Measurements from ENCODE around the gene PSKH1. TPM values are rescaled to one million over a fixed set of nuclear protein-coding genes. Genes with fewer than 3 reads are reported as not detected.
A peak's percentile ranks its signal among the peaks of the same experiment; 100 is the strongest.

The PSKH1 gene
- polyA plus RNA-seq, 2 of the 4 experiments (the other 2 are of a cell fraction), result 15.1 to 15.8 TPM

GRCh38 chr16:67883872-67884261, 9.2 kb upstream of the PSKH1 start:
- no peaks in the 10 kb centered on the region for H3K9me3 ChIP-seq
- ATAC-seq, result peak; percentile 16 to 92; a peak in 5 of 6 replicates
- H3K4me2 ChIP-seq, result no peak overlapping the region
- WGBS (ENCODE audit: missing lambda C conversion rate), result 45% methylated on average over 11 of the region's 11 CpGs
- H3K4me1 ChIP-seq, result peaks cover 9% of the 10 kb centered on the region; the same call in 1 of the 3 replicates
- no peak overlapping the region for H3K27ac ChIP-seq
- POLR2A ChIA-PET, result interaction anchor here (1.8 kb wide), 1 partner anchor 9 kb away, joined by 8 read pairs; the partner anchor contains the start of gene PSKH1
- no peak overlapping the region for H3K4me3 ChIP-seq
- FAIRE-seq, result no peak
- peak; percentile 59 to 92 for DNase-seq (ENCODE audit: low read depth in 1 of 2, low spot score in 1 of 2)
- no peak for TF ChIP-seq NR3C1 (IDR thresholded peaks at IDR 0.05)
- TF ChIP-seq MAZ (IDR thresholded peaks at IDR 0.05; ENCODE audit: borderline replicate concordance, low read depth, low read length), result no peak
- TF ChIP-seq KDM5A (IDR thresholded peaks at IDR 0.05), result no peak
- no peak for TF ChIP-seq MAX (IDR thresholded peaks at IDR 0.05)
- no peak for TF ChIP-seq HOXB13 (CRISPR knock-in tag; IDR thresholded peaks at IDR 0.05; ENCODE audit: low read depth)
- no peak for TF ChIP-seq JUN (IDR thresholded peaks at IDR 0.05)
- no peak for TF ChIP-seq TFCP2L1 (CRISPR knock-in tag; IDR thresholded peaks at IDR 0.05)
- TF ChIP-seq TP53 (CRISPR knock-in tag; IDR thresholded peaks at IDR 0.05), result no peak
- no peak for TF ChIP-seq PBX3 (IDR thresholded peaks at IDR 0.05)
- no peak for TF ChIP-seq EHMT2 (IDR thresholded peaks at IDR 0.05; ENCODE audit: low read depth)
- no peak for TF ChIP-seq CHD4 (IDR thresholded peaks at IDR 0.05; ENCODE audit: borderline replicate concordance)
- no peak for TF ChIP-seq GATA3 (IDR thresholded peaks at IDR 0.05; ENCODE audit: borderline replicate concordance)
- TF ChIP-seq MYC (IDR thresholded peaks at IDR 0.05; ENCODE audit: borderline replicate concordance, low read length), result no peak
- no peak for TF ChIP-seq EHF (CRISPR knock-in tag; IDR thresholded peaks at IDR 0.05)
- TF ChIP-seq SMC3 (IDR thresholded peaks at IDR 0.05), result peak; percentile 73
- no peak for TF ChIP-seq EP300 (IDR thresholded peaks at IDR 0.05)
- TF ChIP-seq SREBF2 (IDR thresholded peaks at IDR 0.05), result no peak
- TF ChIP-seq ATOH8 (CRISPR knock-in tag; IDR thresholded peaks at IDR 0.05; ENCODE audit: low read depth), result no peak
- TF ChIP-seq HOXB5 (CRISPR knock-in tag; IDR thresholded peaks at IDR 0.05), result no peak
- TF ChIP-seq, protein P1, sequence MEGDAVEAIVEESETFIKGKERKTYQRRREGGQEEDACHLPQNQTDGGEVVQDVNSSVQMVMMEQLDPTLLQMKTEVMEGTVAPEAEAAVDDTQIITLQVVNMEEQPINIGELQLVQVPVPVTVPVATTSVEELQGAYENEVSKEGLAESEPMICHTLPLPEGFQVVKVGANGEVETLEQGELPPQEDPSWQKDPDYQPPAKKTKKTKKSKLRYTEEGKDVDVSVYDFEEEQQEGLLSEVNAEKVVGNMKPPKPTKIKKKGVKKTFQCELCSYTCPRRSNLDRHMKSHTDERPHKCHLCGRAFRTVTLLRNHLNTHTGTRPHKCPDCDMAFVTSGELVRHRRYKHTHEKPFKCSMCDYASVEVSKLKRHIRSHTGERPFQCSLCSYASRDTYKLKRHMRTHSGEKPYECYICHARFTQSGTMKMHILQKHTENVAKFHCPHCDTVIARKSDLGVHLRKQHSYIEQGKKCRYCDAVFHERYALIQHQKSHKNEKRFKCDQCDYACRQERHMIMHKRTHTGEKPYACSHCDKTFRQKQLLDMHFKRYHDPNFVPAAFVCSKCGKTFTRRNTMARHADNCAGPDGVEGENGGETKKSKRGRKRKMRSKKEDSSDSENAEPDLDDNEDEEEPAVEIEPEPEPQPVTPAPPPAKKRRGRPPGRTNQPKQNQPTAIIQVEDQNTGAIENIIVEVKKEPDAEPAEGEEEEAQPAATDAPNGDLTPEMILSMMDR (IDR thresholded peaks at IDR 0.05), result peak; percentile 79
- no peak for TF ChIP-seq PHF8 (IDR thresholded peaks at IDR 0.05; ENCODE audit: borderline replicate concordance, low read depth)
- no peak for TF ChIP-seq RCOR1 (IDR thresholded peaks at IDR 0.05; ENCODE audit: low read depth, low read length)
- TF ChIP-seq RAD21 (conservative IDR thresholded peaks at IDR 0.05 in 1 of 2, IDR thresholded peaks at IDR 0.05 in 1 of 2), result peak; percentile 67 to 73
- no peak for TF ChIP-seq HOXA7 (CRISPR knock-in tag; IDR thresholded peaks at IDR 0.05)
- no peak for TF ChIP-seq NFE2L2 (conservative IDR thresholded peaks at IDR 0.05; ENCODE audit: low read length)
- TF ChIP-seq E2F6 (IDR thresholded peaks at IDR 0.05; ENCODE audit: borderline replicate concordance, low read depth), result no peak
- CTCF ChIA-PET, result interaction anchor here (0.6 to 17.4 kb wide), 37 partner anchors 9 to 363 kb away, joined by 3 to 370 read pairs (median 5); partner anchors contain the start of genes CTRL, EDC4, NUTF2 and PSKH1
